HG03159 (cell line): Measurements from ENCODE around the gene SAMD4B.

Experiments
- ATAC-seq: cut with Tn5 transposase; IDR thresholded peaks from one replicate; pipeline ENCODE4 v1.9.1; 2021; ENCODE audit warnings: mild to moderate bottlenecking, moderate library complexity; ENCODE audit not compliant: unreplicated experiment

Gene SAMD4B

GRCh38 chr19:39420769-39421168, 78.5 kb downstream of the SAMD4B start:
- no peak for ATAC-seq

- no peak for ATAC-seq
Observed at GRCh38 chr19:39422020-39422419, 79.8 kb downstream of the SAMD4B start.

- no peak for ATAC-seq
Observed at GRCh38 chr19:39423258-39424086, 81.3 kb downstream of the SAMD4B start.

GRCh38 chr19:39424934-39425333, 82.7 kb downstream of the SAMD4B start:
- ATAC-seq: no peak

GRCh38 chr19:39425744-39426143, 83.5 kb downstream of the SAMD4B start:
- no peak for ATAC-seq

GRCh38 chr19:39426170-39426569, 83.9 kb downstream of the SAMD4B start:
- no peak for ATAC-seq

- no peak for ATAC-seq
Observed at GRCh38 chr19:39427707-39428106, 85.5 kb downstream of the SAMD4B start.

GRCh38 chr19:39428283-39429112, 86.3 kb downstream of the SAMD4B start:
- ATAC-seq: no peak

- ATAC-seq: peak; percentile 44
Observed at GRCh38 chr19:39430675-39431593, 88.7 kb downstream of the SAMD4B start.

GRCh38 chr19:39432677-39433025, 90.4 kb downstream of the SAMD4B start:
- no peak for ATAC-seq

- no peak for ATAC-seq
Observed at GRCh38 chr19:39433480-39434079, 91.4 kb downstream of the SAMD4B start.

- no peak for ATAC-seq
Observed at GRCh38 chr19:39434123-39435076, 92.2 kb downstream of the SAMD4B start.
